ENCODE results near the gene TDRD10. TPM values are rescaled to one million over a fixed set of nuclear protein-coding genes. Genes with fewer than 3 reads are reported as not detected.

TDRD10 gene
- total RNA-seq, 1 donor from 2014 or later = not detected

DNA sequence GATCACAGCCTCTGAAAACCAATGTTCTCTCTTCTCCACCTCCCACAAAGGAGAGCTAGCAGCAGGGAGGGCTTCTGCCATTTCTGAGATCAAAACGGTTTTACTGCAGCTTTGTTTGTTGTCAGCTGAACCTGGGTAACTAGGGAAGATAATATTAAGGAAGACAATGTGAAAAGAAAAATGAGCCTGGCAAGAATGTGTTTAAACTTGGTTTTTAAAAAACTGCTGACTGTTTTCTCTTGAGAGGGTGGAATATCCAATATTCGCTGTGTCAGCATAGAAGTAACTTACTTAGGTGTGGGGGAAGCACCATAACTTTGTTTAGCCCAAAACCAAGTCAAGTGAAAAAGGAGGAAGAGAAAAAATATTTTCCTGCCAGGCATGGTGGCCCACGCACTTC lies 35.8 kb upstream of the TDRD10 start:
- TF ChIP-seq, protein P1, sequence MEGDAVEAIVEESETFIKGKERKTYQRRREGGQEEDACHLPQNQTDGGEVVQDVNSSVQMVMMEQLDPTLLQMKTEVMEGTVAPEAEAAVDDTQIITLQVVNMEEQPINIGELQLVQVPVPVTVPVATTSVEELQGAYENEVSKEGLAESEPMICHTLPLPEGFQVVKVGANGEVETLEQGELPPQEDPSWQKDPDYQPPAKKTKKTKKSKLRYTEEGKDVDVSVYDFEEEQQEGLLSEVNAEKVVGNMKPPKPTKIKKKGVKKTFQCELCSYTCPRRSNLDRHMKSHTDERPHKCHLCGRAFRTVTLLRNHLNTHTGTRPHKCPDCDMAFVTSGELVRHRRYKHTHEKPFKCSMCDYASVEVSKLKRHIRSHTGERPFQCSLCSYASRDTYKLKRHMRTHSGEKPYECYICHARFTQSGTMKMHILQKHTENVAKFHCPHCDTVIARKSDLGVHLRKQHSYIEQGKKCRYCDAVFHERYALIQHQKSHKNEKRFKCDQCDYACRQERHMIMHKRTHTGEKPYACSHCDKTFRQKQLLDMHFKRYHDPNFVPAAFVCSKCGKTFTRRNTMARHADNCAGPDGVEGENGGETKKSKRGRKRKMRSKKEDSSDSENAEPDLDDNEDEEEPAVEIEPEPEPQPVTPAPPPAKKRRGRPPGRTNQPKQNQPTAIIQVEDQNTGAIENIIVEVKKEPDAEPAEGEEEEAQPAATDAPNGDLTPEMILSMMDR (IDR thresholded peaks at IDR 0.05; ENCODE audit: partially characterized antibody, unreplicated experiment) = no peak
- Mint-ChIP-seq H3K27me3 (ENCODE audit: unreplicated experiment) (peaks cover 1% of the 10 kb centered on the region), H3K4me1 (ENCODE audit: low read depth, unreplicated experiment) (peaks cover 11% of the 10 kb centered on the region), H3K36me3 (ENCODE audit: unreplicated experiment) (no peaks in the 10 kb centered on the region), H3K4me3 (ENCODE audit: unreplicated experiment) (no peak overlapping the region), H3K27ac (ENCODE audit: unreplicated experiment) (no peak overlapping the region), H3K9me3 (ENCODE audit: unreplicated experiment) (peaks cover 4% of the 10 kb centered on the region)
- no peak for DNase-seq

DNA sequence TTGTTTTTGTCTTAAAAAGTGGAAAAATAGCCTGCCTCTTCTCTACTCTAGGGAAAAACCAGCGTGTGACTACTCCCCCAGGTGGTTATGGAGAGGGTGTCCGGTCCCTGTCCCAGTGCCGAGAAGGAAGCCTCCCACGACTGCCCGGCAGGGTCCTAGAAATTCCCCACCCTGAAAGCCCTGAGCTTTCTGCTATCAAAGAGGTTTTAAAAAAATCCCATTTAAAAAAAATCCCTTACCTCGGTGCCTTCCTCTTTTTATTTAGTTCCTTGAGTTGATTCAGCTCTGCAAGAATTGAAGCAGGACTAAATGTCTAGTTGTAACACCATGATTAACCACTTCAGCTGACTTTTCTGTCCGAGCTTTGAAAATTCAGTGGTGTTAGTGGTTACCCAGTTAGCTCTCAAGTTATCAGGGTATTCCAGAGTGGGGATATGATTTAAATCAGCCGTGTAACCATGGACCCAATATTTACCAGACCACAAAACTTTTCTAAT lies 35.0 kb upstream of the TDRD10 start:
- Mint-ChIP-seq H3K9me3 (ENCODE audit: unreplicated experiment) (peaks cover 3% of the 10 kb centered on the region), H3K27me3 (ENCODE audit: unreplicated experiment) (peaks cover 1% of the 10 kb centered on the region), H3K4me1 (ENCODE audit: low read depth, unreplicated experiment) (peaks cover 11% of the 10 kb centered on the region)

DNA sequence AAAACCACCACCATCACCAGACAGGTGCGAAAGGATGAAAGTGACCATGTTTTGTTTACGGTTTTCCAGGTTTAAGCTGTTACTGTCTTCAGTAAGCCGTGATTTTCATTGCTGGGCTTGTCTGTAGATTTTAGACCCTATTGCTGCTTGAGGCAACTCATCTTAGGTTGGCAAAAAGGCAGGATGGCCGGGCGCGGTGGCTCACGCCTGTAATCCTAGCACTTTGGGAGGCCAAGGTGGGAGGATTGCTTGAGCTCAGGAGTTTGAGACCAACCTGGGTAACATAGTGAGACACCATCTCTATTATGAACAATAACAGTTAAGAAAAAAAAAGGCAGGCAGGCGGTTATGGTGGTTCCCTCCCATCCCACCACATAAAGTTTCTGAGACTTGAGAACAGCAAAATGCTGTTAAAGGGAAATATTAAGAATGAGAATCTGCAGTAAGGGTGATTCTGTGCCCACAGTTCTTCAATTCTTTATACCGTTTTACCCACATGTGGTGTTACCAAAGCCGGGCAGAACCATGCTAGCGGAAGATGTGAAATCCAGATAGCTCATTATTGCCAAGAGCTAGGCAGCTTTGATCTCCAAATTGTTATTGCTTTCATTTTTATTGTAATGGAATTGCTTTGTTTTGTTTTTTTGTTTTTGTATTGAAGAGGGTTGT lies 34.5 kb upstream of the TDRD10 start:
- no peak overlapping the region for H3K27ac Mint-ChIP-seq (ENCODE audit: unreplicated experiment)
- peaks cover 1% of the 10 kb centered on the region for H3K27me3 Mint-ChIP-seq (ENCODE audit: unreplicated experiment)
- no peak overlapping the region for H3K4me3 Mint-ChIP-seq (ENCODE audit: unreplicated experiment)
- TF ChIP-seq, protein P1 (IDR thresholded peaks at IDR 0.05; ENCODE audit: partially characterized antibody, unreplicated experiment) = no peak
- H3K36me3 Mint-ChIP-seq (ENCODE audit: unreplicated experiment) = no peaks in the 10 kb centered on the region
- peaks cover 3% of the 10 kb centered on the region for H3K9me3 Mint-ChIP-seq (ENCODE audit: unreplicated experiment)
- H3K4me1 Mint-ChIP-seq (ENCODE audit: low read depth, unreplicated experiment) = peaks cover 11% of the 10 kb centered on the region
- no peak for DNase-seq

More for the DNA sequence above, 35.0 kb upstream of the TDRD10 start:
- Mint-ChIP-seq H3K4me3 (ENCODE audit: unreplicated experiment) (no peak overlapping the region), H3K36me3 (ENCODE audit: unreplicated experiment) (no peaks in the 10 kb centered on the region), H3K27ac (ENCODE audit: unreplicated experiment) (no peak overlapping the region)
- no peak for DNase-seq
- TF ChIP-seq, protein P1 (IDR thresholded peaks at IDR 0.05; ENCODE audit: partially characterized antibody, unreplicated experiment) = no peak

- Mint-ChIP-seq H3K4me3 (ENCODE audit: unreplicated experiment) (no peak overlapping the region), H3K9me3 (ENCODE audit: unreplicated experiment) (peaks cover 3% of the 10 kb centered on the region), H3K4me1 (ENCODE audit: low read depth, unreplicated experiment) (peaks cover 11% of the 10 kb centered on the region), H3K27me3 (ENCODE audit: unreplicated experiment) (peaks cover 1% of the 10 kb centered on the region), H3K36me3 (ENCODE audit: unreplicated experiment) (no peaks in the 10 kb centered on the region), H3K27ac (ENCODE audit: unreplicated experiment) (no peak overlapping the region)
- no peak for DNase-seq
- TF ChIP-seq, protein P1 (IDR thresholded peaks at IDR 0.05; ENCODE audit: partially characterized antibody, unreplicated experiment) = no peak
Observed at GRCh38 chr1:154468535-154469250, 33.3 kb upstream of the TDRD10 start.

Data from glutamatergic neuron (in vitro differentiated cells).